Measurements from ENCODE around the gene CHDH.

The CHDH gene

GRCh38 chr3:53806182-53807116 lies 39.8 kb downstream of the CHDH start:
- DNase-seq, result peak; percentile 95

- no peak for DNase-seq
These were observed 40.6 kb downstream of the CHDH start for GRCh38 chr3:53805463-53806159.

- DNase-seq, result peak; percentile 95
These were observed 41.3 kb downstream of the CHDH start for GRCh38 chr3:53804697-53805462.

- peak; percentile 49 for DNase-seq
These were observed 42.2 kb downstream of the CHDH start for GRCh38 chr3:53803816-53804695.

- no peak for DNase-seq
These were observed 42.9 kb downstream of the CHDH start for GRCh38 chr3:53803124-53803815.

- no peak for DNase-seq
These were observed 43.9 kb downstream of the CHDH start for GRCh38 chr3:53802256-53802880.

DNA sequence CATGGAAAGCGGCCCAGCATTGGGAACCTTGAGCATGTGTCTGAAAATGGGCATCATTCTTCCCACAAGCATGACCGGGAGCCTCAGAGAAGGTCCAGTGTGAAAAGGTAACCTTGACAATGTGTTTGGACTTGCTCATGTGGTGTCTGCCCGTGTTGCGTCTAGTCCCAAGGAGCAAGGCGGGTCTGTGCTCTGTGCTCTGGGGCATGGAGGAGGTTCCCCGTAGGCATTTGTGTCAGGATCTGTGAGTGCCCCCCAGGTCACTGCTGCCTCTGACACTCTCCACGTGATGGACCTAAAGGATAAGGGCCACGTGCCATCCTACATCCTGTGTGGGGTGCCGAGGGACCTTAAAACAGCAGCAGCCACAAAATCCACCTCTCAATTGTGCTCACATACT lies 44.9 kb downstream of the CHDH start:
- DNase-seq, result no peak

DNA sequence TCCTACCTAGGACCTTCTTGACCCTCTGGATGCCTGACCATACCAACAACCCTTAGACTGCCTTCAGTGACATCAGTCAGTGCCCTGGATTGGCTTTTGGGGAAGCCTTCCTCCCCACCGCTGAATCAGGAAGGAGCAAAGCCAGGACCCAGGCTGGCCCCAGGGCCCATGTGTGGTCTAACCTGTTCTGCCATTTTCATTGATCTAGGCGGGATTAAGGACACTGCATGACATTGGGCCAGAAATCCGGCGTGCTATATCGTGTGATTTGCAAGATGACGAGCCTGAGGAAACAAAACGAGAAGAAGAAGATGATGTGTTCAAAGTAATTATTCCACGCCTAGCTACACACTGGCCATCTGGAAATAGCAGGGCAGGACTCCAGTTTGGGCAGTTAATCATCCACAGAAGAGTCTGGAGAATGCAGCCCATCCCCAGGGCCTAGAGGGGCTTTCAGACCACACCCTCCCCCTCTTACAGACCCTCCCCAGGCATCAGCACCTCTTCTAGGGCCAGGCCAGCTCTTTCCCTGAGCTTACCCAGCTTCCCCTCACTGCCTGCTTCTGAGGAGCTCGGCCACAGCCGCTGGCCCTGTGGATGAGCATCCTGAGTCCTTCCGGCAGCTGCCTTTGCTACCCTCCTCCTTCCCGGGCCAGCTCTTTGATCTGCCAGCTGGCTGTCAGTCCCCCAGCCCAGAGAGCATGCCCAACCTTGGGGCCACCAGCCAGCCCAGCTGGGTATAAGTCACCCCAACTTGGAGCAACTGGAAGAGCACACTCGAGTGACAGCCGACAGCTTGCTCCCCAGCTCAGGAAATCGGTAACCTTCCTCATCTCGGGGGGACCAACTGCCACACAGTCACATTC lies 45.9 kb downstream of the CHDH start:
- no peak for DNase-seq

GRCh38 chr3:53799338-53799865 lies 46.8 kb downstream of the CHDH start:
- DNase-seq, result peak; percentile 46

DNA sequence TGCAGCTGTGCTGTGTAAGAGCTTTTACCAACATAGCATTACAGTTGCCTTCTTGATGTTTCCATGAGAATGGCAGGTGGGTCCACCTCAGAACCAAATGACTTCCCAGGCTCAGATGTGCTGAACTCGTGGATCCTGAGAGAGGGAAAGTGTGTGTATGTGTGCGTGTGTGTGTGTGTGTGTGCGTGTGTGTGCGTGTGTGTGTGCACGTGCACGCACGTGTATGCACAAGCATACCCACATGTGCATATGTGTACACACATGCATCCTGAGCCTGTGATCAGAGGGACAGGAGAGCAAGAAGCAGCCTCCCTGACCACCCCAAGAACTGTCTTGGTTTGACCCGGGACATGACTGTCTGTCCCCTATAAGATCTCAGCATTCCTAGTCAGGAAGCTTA lies 48.1 kb downstream of the CHDH start:
- no peak for DNase-seq

DNA sequence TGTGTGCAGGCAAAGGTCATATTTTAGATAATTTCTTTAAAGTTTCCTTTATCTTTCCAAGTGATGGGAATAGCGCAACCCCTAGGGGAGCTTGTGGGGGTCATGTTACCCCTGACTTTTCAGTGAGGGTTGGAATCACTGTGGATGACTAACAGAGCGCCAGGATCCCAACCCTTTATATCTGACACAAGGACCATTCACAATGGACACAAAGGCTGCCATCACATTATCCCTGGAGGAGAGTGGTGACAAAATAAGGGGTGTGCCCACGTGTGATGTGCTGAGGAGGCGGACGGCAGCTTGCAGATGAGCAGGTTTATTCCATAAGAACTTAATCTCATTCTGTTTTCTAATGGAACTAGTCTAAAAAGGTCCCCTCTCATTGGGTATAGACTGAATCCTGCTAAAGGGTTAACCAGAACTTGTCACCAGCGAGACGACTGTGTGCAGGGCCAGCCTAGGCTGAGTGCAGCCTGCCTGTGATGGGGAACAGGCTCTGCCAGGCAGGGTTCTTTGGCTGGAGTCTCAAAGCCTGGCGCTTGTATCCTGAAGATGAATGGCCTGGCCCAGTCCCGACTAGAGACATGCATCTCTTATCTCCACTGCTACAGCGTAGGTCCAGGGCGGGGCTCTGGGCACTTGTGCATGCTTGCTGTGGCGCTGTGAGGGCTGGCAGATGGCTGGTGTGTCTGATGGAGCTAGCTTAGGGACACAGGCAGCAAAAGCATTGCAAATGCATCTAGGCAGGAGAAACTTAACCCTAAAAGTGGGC lies 50.2 kb downstream of the CHDH start:
- DNase-seq, result no peak

- DNase-seq, result no peak
These were observed 51.0 kb downstream of the CHDH start for GRCh38 chr3:53795176-53795575.

DNA sequence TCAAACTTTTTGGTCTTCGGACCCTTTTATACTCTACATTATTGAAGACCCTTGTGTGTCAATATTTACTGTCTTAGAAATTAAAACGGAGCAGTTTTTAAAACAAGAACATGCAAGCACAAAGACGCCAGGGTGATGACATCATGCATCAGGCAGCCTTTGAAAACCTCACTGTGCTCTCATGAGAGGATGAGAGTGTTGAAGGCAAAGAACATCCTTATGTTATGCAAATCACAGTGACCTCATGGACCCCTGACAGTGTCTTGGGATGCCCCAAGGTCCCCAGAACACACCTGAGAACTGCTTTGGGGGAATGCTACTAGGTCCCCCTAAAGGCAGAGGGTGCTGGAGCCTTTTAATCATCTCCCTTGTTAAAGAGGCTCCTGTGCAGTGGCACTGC lies 51.6 kb downstream of the CHDH start:
- peak; percentile 60 for DNase-seq

DNA sequence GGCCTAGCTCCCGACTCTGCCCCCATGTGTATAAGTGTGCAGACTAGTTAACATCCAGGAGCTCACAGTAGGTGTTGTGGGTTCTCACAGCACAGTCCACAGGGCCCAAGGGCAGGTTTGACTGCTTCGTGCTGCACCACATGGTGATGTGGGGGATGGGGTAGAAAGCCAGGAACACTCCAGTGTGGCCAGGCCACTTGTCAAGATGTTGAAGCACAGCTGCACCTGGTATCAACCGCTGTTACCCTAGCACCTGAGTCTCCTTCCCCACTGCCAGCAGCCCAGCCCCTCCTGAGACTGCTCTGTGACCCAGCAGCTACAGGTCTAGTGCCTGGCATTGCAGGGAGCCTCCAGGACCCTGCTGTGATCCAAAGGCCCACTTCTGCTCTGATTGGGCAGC lies 53.4 kb downstream of the CHDH start:
- no peak for DNase-seq

GRCh38 chr3:53791317-53791716 lies 54.9 kb downstream of the CHDH start:
- DNase-seq, result no peak

- DNase-seq, result no peak
These were observed 55.7 kb downstream of the CHDH start for GRCh38 chr3:53790470-53790869.

GRCh38 chr3:53789459-53789858 lies 56.8 kb downstream of the CHDH start:
- no peak for DNase-seq

- DNase-seq, result no peak
These were observed 58.2 kb downstream of the CHDH start for GRCh38 chr3:53788038-53788437.

DNA sequence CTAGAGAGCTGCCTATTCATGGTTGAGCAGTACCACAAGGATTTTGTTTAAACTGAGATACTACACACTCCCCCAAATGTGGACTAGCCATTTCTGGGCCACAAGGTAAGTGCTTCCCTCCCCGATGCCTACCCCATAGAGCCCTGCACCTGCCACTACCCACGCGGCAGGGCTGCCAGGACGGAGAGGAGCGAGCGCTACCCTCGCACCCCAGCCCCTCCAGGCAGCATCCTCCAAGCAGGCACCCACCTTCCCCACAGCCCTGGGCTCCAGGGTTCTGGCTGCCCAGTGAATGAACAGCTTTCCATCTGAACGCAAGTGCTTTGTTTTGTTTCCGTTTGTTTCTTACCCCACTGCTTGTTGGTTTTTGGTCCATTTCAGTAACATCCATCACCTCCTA lies 59.2 kb downstream of the CHDH start:
- DNase-seq, result no peak

Data from fibroblast of skin of back (primary cell).